ENCODE measurements around the gene PPP6R2.

DNA sequence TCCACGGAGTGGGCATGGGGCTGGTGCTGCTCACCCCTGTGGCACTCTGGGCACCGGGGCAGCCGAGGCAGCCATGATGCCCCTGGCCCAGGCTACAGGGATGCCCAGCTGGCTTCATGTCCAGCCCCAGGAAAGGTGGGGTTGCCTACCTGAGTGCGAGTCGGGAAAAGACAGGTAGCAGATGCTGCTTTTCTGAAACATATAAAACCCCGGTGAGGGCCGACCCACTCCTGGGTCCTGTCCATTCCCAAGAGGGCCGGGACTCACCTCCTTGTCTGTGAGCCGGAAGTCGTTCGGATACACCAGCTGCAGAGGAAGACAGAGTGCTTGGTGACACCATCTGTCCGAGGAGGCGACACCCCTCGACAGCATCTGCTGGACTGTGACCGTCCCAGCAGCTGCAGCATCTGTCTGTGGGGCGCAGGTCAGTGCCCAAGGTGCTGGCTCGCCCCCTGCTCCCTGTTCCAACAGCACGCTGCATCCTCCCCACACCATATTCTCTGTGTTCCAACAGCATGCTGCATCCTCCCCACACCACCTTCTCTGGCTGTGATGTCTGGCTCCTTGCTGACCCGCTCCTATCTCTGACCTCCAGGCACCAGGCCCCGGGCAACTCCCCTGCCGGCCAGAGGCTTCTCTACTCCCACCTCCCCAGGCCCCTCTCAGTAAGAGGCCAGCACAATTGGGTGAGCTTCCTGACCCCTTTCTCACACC lies 24.3 kb upstream of the PPP6R2 start:
- no peak for TF ChIP-seq POLR2A (IDR thresholded peaks at IDR 0.05)
- TF ChIP-seq, protein P1, sequence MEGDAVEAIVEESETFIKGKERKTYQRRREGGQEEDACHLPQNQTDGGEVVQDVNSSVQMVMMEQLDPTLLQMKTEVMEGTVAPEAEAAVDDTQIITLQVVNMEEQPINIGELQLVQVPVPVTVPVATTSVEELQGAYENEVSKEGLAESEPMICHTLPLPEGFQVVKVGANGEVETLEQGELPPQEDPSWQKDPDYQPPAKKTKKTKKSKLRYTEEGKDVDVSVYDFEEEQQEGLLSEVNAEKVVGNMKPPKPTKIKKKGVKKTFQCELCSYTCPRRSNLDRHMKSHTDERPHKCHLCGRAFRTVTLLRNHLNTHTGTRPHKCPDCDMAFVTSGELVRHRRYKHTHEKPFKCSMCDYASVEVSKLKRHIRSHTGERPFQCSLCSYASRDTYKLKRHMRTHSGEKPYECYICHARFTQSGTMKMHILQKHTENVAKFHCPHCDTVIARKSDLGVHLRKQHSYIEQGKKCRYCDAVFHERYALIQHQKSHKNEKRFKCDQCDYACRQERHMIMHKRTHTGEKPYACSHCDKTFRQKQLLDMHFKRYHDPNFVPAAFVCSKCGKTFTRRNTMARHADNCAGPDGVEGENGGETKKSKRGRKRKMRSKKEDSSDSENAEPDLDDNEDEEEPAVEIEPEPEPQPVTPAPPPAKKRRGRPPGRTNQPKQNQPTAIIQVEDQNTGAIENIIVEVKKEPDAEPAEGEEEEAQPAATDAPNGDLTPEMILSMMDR (IDR thresholded peaks at IDR 0.05), result no peak
